Smooth muscle cell (in vitro differentiated cells): Measurements from ENCODE around the gene CNP. TPM values are rescaled to one million over a fixed set of nuclear protein-coding genes. Genes with fewer than 3 reads are reported as not detected.

Source experiments
- DNase-seq: peaks from one replicate; lab custom pipeline; 2025; ENCODE audit not compliant: unreplicated experiment; lab: John Stamatoyannopoulos, UW
- H2AFZ ChIP-seq: fragments of 200-600 bp; sonication (generic); 2 replicates; pipeline ENCODE4 v1.6.0; 2016; ENCODE audit warnings: antibody characterized with exemption, low read depth, mild to moderate bottlenecking
- H3F3A ChIP-seq: fragments of 200-600 bp; sonication (generic); 2 replicates; pipeline ENCODE4 v1.6.0; 2017; ENCODE audit warnings: antibody characterized with exemption, low read depth
- H3K27ac ChIP-seq: fragments of 200-600 bp; sonication (generic); 2 replicates; pipeline ENCODE4 v1.5.1; 2016; ENCODE audit warnings: low read depth, mild to moderate bottlenecking
- H3K27me3 ChIP-seq: fragments of 200-600 bp; sonication (generic); 2 replicates; pipeline ENCODE4 v1.6.1; 2016; ENCODE audit warnings: low read depth, mild to moderate bottlenecking
- H3K36me3 ChIP-seq: fragments of 200-600 bp; sonication (generic); 2 replicates; pipeline ENCODE4 v1.5.1; 2016; ENCODE audit warnings: low read depth
- H3K4me1 ChIP-seq: fragments of 200-600 bp; sonication (generic); 2 replicates; pipeline ENCODE4 v1.5.1; 2016; ENCODE audit warnings: low read depth
- H3K4me2 ChIP-seq: fragments of 200-600 bp; sonication (generic); 2 replicates; pipeline ENCODE4 v1.6.0; 2016; ENCODE audit warnings: mild to moderate bottlenecking
- H3K4me3 ChIP-seq: fragments of 200-600 bp; sonication (generic); 2 replicates; pipeline ENCODE4 v1.5.1; 2016; ENCODE audit warnings: mild to moderate bottlenecking
- H3K79me2 ChIP-seq: fragments of 200-600 bp; sonication (generic); 2 replicates; pipeline ENCODE4 v1.6.0; 2016; ENCODE audit warnings: low read depth, mild to moderate bottlenecking
- H3K9ac ChIP-seq: fragments of 200-600 bp; sonication (generic); 2 replicates; pipeline ENCODE4 v1.6.0; 2016; ENCODE audit warnings: low read depth
- H3K9me3 ChIP-seq: fragments of 200-600 bp; sonication (generic); replicated peaks from 2 replicates; pipeline ENCODE4 v1.5.1; 2016; ENCODE audit warnings: low read depth
- H4K20me1 ChIP-seq: fragments of 200-600 bp; sonication (generic); 2 replicates; pipeline ENCODE4 v1.6.0; 2016; ENCODE audit warnings: low read depth
- CTCF ChIP-seq: fragments of 200-600 bp; sonication (generic); IDR thresholded peaks from 2 replicates; pipeline ENCODE4 v1.5.1; 2017; ENCODE audit warnings: borderline replicate concordance, mild to moderate bottlenecking, antibody characterized with exemption; ENCODE audit not compliant: insufficient read depth, poor library complexity, severe bottlenecking
- WGBS: methylation state at CpG from one replicate; pipeline ENCODE4 v1.1.7; 2016; ENCODE audit warnings: low lambda C conversion rate; 5-methylcytosine and 5-hydroxymethylcytosine counted together
- polyA plus RNA-seq: library from polyadenylated mRNA; unstranded; fragments of >200 nt; fragmentation: Nextera tagmentation; extraction: Ambion mirVana; gene quantifications from 2 replicates; pipeline ENCODE4 v1.2.1, GENCODE V29; 2016
- total RNA-seq: library from RNA; depleted of rRNA; stranded (reverse); fragments of >200 nt; gene quantifications from 2 replicates; pipeline ENCODE4 v1.2.3, GENCODE V29; 2014

Gene CNP
- total and polyA plus RNA-seq, 2 experiments from 2014 or later, result 34.7 to 60.1 TPM

DNA sequence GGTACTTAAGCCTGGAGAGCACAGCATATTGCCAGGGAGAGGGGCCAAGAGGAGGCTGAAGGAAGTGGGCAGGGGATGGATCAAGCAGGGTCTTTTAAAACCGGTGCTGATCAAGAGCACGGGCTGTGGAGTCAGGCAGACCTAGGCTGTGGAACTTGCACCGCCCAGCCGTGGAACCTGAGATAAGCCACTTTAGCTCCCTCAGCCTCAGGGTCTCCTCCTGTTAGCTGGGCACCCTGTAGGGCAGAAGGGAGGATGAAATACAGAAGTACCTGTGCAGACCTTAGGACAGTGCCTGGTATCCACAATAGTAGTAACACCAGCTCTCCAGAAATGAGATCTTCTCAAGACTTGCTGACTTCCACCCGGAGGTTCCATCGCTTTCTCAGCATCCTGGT is 26.9 kb upstream of the CNP start:
- Histone ChIP-seq H3K4me3 (no peak overlapping the region), H3K9me3 (no peaks in the 10 kb centered on the region), H2AFZ (no peak overlapping the region), H3K27me3 (no peaks in the 10 kb centered on the region), H3F3A (no peaks in the 10 kb centered on the region), H3K79me2 (no peaks in the 10 kb centered on the region), H4K20me1 (no peaks in the 10 kb centered on the region), H3K4me2 (no peak overlapping the region), H3K4me1 (no peaks in the 10 kb centered on the region), H3K9ac (no peak overlapping the region), H3K36me3 (no peaks in the 10 kb centered on the region), H3K27ac (no peak overlapping the region)
- no peak for TF ChIP-seq CTCF
- DNase-seq, result no peak
- 91% methylated on average over 6 of the region's 6 CpGs for WGBS

- no peak overlapping the region for H3K27ac ChIP-seq
- H3K9ac ChIP-seq, result no peak overlapping the region
- no peak overlapping the region for H3K4me3 ChIP-seq
- DNase-seq, result no peak
- no peak overlapping the region for H3K4me2 ChIP-seq
- no peaks in the 10 kb centered on the region for H3K4me1 ChIP-seq
- H3K79me2 ChIP-seq, result no peaks in the 10 kb centered on the region
- TF ChIP-seq CTCF, result no peak
- no peaks in the 10 kb centered on the region for H3F3A ChIP-seq
- H3K27me3 ChIP-seq, result no peaks in the 10 kb centered on the region
- H3K9me3 ChIP-seq, result no peaks in the 10 kb centered on the region
- H2AFZ ChIP-seq, result no peak overlapping the region
- 94% methylated on average over 5 of the region's 5 CpGs for WGBS
- no peaks in the 10 kb centered on the region for H4K20me1 ChIP-seq
- no peaks in the 10 kb centered on the region for H3K36me3 ChIP-seq
Measured at GRCh38 chr17:41941168-41941567, 25.4 kb upstream of the CNP start.

DNA sequence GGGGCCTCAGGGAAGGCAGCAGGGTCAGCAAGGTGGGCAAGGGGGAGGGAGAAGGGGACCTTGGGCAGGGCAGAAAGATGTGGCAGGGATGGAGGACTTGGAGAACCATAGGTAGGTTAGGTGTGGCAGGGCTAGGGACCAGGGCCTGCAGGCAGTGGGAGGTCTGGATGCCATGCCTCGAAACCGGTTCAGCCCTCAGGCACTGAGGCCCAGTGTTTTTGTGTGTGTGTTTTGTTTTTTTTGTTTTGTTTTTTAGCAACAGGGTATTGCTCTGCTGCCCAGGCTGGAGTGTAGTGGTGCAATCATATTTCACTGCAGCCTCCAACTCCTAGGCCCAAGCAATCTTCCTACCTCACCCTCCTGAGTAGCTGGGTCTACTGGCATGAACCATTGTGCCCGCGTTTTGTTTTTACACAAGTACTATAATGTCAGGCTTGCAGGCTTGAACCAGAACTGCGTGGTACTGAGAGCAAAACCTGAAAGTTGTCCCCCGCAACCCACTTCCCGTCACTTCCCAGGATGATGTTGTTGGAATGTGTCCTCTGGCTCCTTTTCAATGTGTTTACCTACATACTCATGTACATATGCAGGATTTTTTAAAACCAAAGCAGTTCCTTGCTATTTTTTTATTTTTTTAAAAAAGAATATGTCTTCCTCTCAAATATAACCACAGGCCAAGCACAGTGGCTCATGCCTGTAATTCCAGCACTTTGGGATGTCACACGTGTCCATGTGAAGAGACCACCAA is 23.8 kb upstream of the CNP start:
- WGBS, result 92% methylated on average over 8 of the region's 8 CpGs

More for the DNA sequence above, 23.8 kb upstream of the CNP start:
- H4K20me1 ChIP-seq, result no peaks in the 10 kb centered on the region
- H3K36me3 ChIP-seq, result no peaks in the 10 kb centered on the region
- no peak overlapping the region for H3K9ac ChIP-seq
- H3K27me3 ChIP-seq, result no peaks in the 10 kb centered on the region
- no peak for TF ChIP-seq CTCF
- no peaks in the 10 kb centered on the region for H3F3A ChIP-seq
- no peak overlapping the region for H3K27ac ChIP-seq
- H3K4me1 ChIP-seq, result no peaks in the 10 kb centered on the region
- DNase-seq, result no peak
- H3K4me3 ChIP-seq, result no peak overlapping the region
- no peak overlapping the region for H3K4me2 ChIP-seq
- H3K79me2 ChIP-seq, result no peaks in the 10 kb centered on the region
- no peak overlapping the region for H2AFZ ChIP-seq
- no peaks in the 10 kb centered on the region for H3K9me3 ChIP-seq
